ENCODE measurements around the gene MGMT. TPM values are rescaled to one million over a fixed set of nuclear protein-coding genes. Genes with fewer than 3 reads are reported as not detected.

The MGMT gene
- polyA plus RNA-seq, 4 donors, result 9.8 to 22.4 (median 17.9) TPM

- Histone ChIP-seq H3K27ac (ENCODE audit: low read depth in 1 of 3, low read length in 2 of 3) (no peak overlapping the region), H3K4me3 (ENCODE audit: low read depth in 1 of 3, low read length in 3 of 3) (no peak overlapping the region), H3K27me3 (ENCODE audit: control insufficient read depth in 3 of 3, insufficient read depth in 3 of 3, low read length in 3 of 3) (no peaks in the 10 kb centered on the region), H3K4me1 (ENCODE audit: control insufficient read depth in 3 of 3, insufficient read depth in 2 of 3, low read depth in 1 of 3, low read length in 2 of 3) (peaks cover 0 to 2% (median 0%) of the 10 kb centered on the region in 3 donors), H3K36me3 (ENCODE audit: control insufficient read depth in 3 of 3, insufficient read depth in 2 of 3, low read depth in 1 of 3, low read length in 3 of 3) (peaks cover 0 to 3% (median 0%) of the 10 kb centered on the region in 3 donors), H3K9me3 (ENCODE audit: control insufficient read depth in 2 of 2, insufficient read depth in 1 of 2, low read depth in 1 of 2, low read length in 1 of 2) (peaks cover 0 to 2% of the 10 kb centered on the region in 2 donors)
- DNase-seq, result no peak
- no peak for FAIRE-seq
- 95 to 98% (median 97%) methylated on average over 9 of the region's 9 CpGs for WGBS, 3 donors
Observed at GRCh38 chr10:129615381-129615780, 148.3 kb downstream of the MGMT start.

- H3K4me1 ChIP-seq (ENCODE audit: control insufficient read depth in 3 of 3, insufficient read depth in 2 of 3, low read depth in 1 of 3, low read length in 2 of 3), result peaks cover 0 to 2% (median 0%) of the 10 kb centered on the region in 3 donors
- DNase-seq (no peak), FAIRE-seq (no peak)
- WGBS, 3 donors, result 95 to 97% (median 97%) methylated on average over 14 of the region's 14 CpGs
- H3K27ac ChIP-seq (ENCODE audit: low read depth in 1 of 3, low read length in 2 of 3), result no peak overlapping the region
- H3K27me3 ChIP-seq (ENCODE audit: control insufficient read depth in 3 of 3, insufficient read depth in 3 of 3, low read length in 3 of 3), result no peaks in the 10 kb centered on the region
- no peak overlapping the region for H3K4me3 ChIP-seq (ENCODE audit: low read depth in 1 of 3, low read length in 3 of 3)
- peaks cover 0 to 2% of the 10 kb centered on the region in 2 donors for H3K9me3 ChIP-seq (ENCODE audit: control insufficient read depth in 2 of 2, insufficient read depth in 1 of 2, low read depth in 1 of 2, low read length in 1 of 2)
- H3K36me3 ChIP-seq (ENCODE audit: control insufficient read depth in 3 of 3, insufficient read depth in 2 of 3, low read depth in 1 of 3, low read length in 3 of 3), result peaks cover 0 to 3% (median 0%) of the 10 kb centered on the region in 3 donors
Observed at GRCh38 chr10:129615921-129616525, 149.0 kb downstream of the MGMT start.

- no peak for FAIRE-seq
- 82 to 94% (median 89%) methylated on average over 3 of the region's 3 CpGs for WGBS, 3 donors
- Histone ChIP-seq H3K9me3 (ENCODE audit: control insufficient read depth in 2 of 2, insufficient read depth in 1 of 2, low read depth in 1 of 2, low read length in 1 of 2) (peaks cover 0 to 2% of the 10 kb centered on the region in 2 donors), H3K27me3 (ENCODE audit: control insufficient read depth in 3 of 3, insufficient read depth in 3 of 3, low read length in 3 of 3) (no peaks in the 10 kb centered on the region), H3K4me3 (ENCODE audit: low read depth in 1 of 3, low read length in 3 of 3) (no peak overlapping the region), H3K27ac (ENCODE audit: low read depth in 1 of 3, low read length in 2 of 3) (no peak overlapping the region), H3K4me1 (ENCODE audit: control insufficient read depth in 3 of 3, insufficient read depth in 2 of 3, low read depth in 1 of 3, low read length in 2 of 3) (no peaks in the 10 kb centered on the region), H3K36me3 (ENCODE audit: control insufficient read depth in 3 of 3, insufficient read depth in 2 of 3, low read depth in 1 of 3, low read length in 3 of 3) (peaks cover 0 to 3% (median 0%) of the 10 kb centered on the region in 3 donors)
- no peak for DNase-seq
Observed at GRCh38 chr10:129617768-129618167, 150.7 kb downstream of the MGMT start.

GRCh38 chr10:129621062-129621461 lies 154.0 kb downstream of the MGMT start:
- WGBS, 3 donors, result 84 to 88% (median 87%) methylated on average over 7 of the region's 7 CpGs
- H3K4me1 ChIP-seq (ENCODE audit: control insufficient read depth in 3 of 3, insufficient read depth in 2 of 3, low read depth in 1 of 3, low read length in 2 of 3), result no peaks in the 10 kb centered on the region
- DNase-seq (no peak), FAIRE-seq (no peak)
- no peak overlapping the region for H3K4me3 ChIP-seq (ENCODE audit: low read depth in 1 of 3, low read length in 3 of 3)
- no peaks in the 10 kb centered on the region for H3K27me3 ChIP-seq (ENCODE audit: control insufficient read depth in 3 of 3, insufficient read depth in 3 of 3, low read length in 3 of 3)
- no peaks in the 10 kb centered on the region for H3K36me3 ChIP-seq (ENCODE audit: control insufficient read depth in 3 of 3, insufficient read depth in 2 of 3, low read depth in 1 of 3, low read length in 3 of 3)
- H3K27ac ChIP-seq (ENCODE audit: low read depth in 1 of 3, low read length in 2 of 3), result no peak overlapping the region
- peaks cover 0 to 2% of the 10 kb centered on the region in 2 donors for H3K9me3 ChIP-seq (ENCODE audit: control insufficient read depth in 2 of 2, insufficient read depth in 1 of 2, low read depth in 1 of 2, low read length in 1 of 2)

- H3K36me3 ChIP-seq (ENCODE audit: control insufficient read depth in 3 of 3, insufficient read depth in 2 of 3, low read depth in 1 of 3, low read length in 3 of 3), result no peaks in the 10 kb centered on the region
- no peaks in the 10 kb centered on the region for H3K4me1 ChIP-seq (ENCODE audit: control insufficient read depth in 3 of 3, insufficient read depth in 2 of 3, low read depth in 1 of 3, low read length in 2 of 3)
- H3K27ac ChIP-seq (ENCODE audit: low read depth in 1 of 3, low read length in 2 of 3), result no peak overlapping the region
- H3K4me3 ChIP-seq (ENCODE audit: low read depth in 1 of 3, low read length in 3 of 3), result no peak overlapping the region
- DNase-seq (peak in 1 of 2 donors; percentile 1), FAIRE-seq (no peak)
- peaks cover 0 to 2% of the 10 kb centered on the region in 2 donors for H3K9me3 ChIP-seq (ENCODE audit: control insufficient read depth in 2 of 2, insufficient read depth in 1 of 2, low read depth in 1 of 2, low read length in 1 of 2)
- no peaks in the 10 kb centered on the region for H3K27me3 ChIP-seq (ENCODE audit: control insufficient read depth in 3 of 3, insufficient read depth in 3 of 3, low read length in 3 of 3)
- WGBS, 3 donors, result 38 to 50% (median 48%) methylated on average over 2 of the region's 2 CpGs
Observed at GRCh38 chr10:129621693-129622092, 154.7 kb downstream of the MGMT start.

GRCh38 chr10:129622291-129622690 lies 155.2 kb downstream of the MGMT start:
- no peak for DNase-seq
- Histone ChIP-seq H3K36me3 (ENCODE audit: control insufficient read depth in 3 of 3, insufficient read depth in 2 of 3, low read depth in 1 of 3, low read length in 3 of 3) (no peaks in the 10 kb centered on the region), H3K4me1 (ENCODE audit: control insufficient read depth in 3 of 3, insufficient read depth in 2 of 3, low read depth in 1 of 3, low read length in 2 of 3) (peaks cover 0 to 1% (median 0%) of the 10 kb centered on the region in 3 donors), H3K9me3 (ENCODE audit: control insufficient read depth in 2 of 2, insufficient read depth in 1 of 2, low read depth in 1 of 2, low read length in 1 of 2) (peaks cover 0 to 2% of the 10 kb centered on the region in 2 donors), H3K4me3 (ENCODE audit: low read depth in 1 of 3, low read length in 3 of 3) (no peak overlapping the region), H3K27ac (ENCODE audit: low read depth in 1 of 3, low read length in 2 of 3) (no peak overlapping the region), H3K27me3 (ENCODE audit: control insufficient read depth in 3 of 3, insufficient read depth in 3 of 3, low read length in 3 of 3) (no peaks in the 10 kb centered on the region)
- WGBS, 3 donors, result 83 to 95% (median 88%) methylated on average over 3 of the region's 3 CpGs
- no peak for FAIRE-seq

GRCh38 chr10:129622736-129623135 lies 155.7 kb downstream of the MGMT start:
- Histone ChIP-seq H3K9me3 (ENCODE audit: control insufficient read depth in 2 of 2, insufficient read depth in 1 of 2, low read depth in 1 of 2, low read length in 1 of 2) (peaks cover 0 to under 1% of the 10 kb centered on the region in 2 donors), H3K4me3 (ENCODE audit: low read depth in 1 of 3, low read length in 3 of 3) (no peak overlapping the region), H3K36me3 (ENCODE audit: control insufficient read depth in 3 of 3, insufficient read depth in 2 of 3, low read depth in 1 of 3, low read length in 3 of 3) (no peaks in the 10 kb centered on the region), H3K4me1 (ENCODE audit: control insufficient read depth in 3 of 3, insufficient read depth in 2 of 3, low read depth in 1 of 3, low read length in 2 of 3) (peaks cover 0 to 2% (median 0%) of the 10 kb centered on the region in 3 donors), H3K27me3 (ENCODE audit: control insufficient read depth in 3 of 3, insufficient read depth in 3 of 3, low read length in 3 of 3) (no peaks in the 10 kb centered on the region), H3K27ac (ENCODE audit: low read depth in 1 of 3, low read length in 2 of 3) (no peak overlapping the region)
- 85 to 93% (median 92%) methylated on average over 9 of the region's 9 CpGs for WGBS, 3 donors
- no peak for FAIRE-seq
- DNase-seq, result no peak

GRCh38 chr10:129624526-129624925 lies 157.5 kb downstream of the MGMT start:
- H3K27me3 ChIP-seq (ENCODE audit: control insufficient read depth in 3 of 3, insufficient read depth in 3 of 3, low read length in 3 of 3), result no peaks in the 10 kb centered on the region
- DNase-seq, result no peak
- no peak for FAIRE-seq
- H3K9me3 ChIP-seq (ENCODE audit: control insufficient read depth in 2 of 2, insufficient read depth in 1 of 2, low read depth in 1 of 2, low read length in 1 of 2), result peaks cover 0 to 3% of the 10 kb centered on the region in 2 donors
- no peak overlapping the region for H3K4me3 ChIP-seq (ENCODE audit: low read depth in 1 of 3, low read length in 3 of 3)
- peaks cover 0 to 2% (median 0%) of the 10 kb centered on the region in 3 donors for H3K4me1 ChIP-seq (ENCODE audit: control insufficient read depth in 3 of 3, insufficient read depth in 2 of 3, low read depth in 1 of 3, low read length in 2 of 3)
- no peak overlapping the region for H3K27ac ChIP-seq (ENCODE audit: low read depth in 1 of 3, low read length in 2 of 3)
- 94 to 97% (median 96%) methylated on average over 11 of the region's 11 CpGs for WGBS, 3 donors
- no peaks in the 10 kb centered on the region for H3K36me3 ChIP-seq (ENCODE audit: control insufficient read depth in 3 of 3, insufficient read depth in 2 of 3, low read depth in 1 of 3, low read length in 3 of 3)

- Histone ChIP-seq H3K4me1 (ENCODE audit: control insufficient read depth in 3 of 3, insufficient read depth in 2 of 3, low read depth in 1 of 3, low read length in 2 of 3) (peaks cover 0 to 2% (median 0%) of the 10 kb centered on the region in 3 donors), H3K9me3 (ENCODE audit: control insufficient read depth in 2 of 2, insufficient read depth in 1 of 2, low read depth in 1 of 2, low read length in 1 of 2) (peaks cover 0 to 3% of the 10 kb centered on the region in 2 donors), H3K27me3 (ENCODE audit: control insufficient read depth in 3 of 3, insufficient read depth in 3 of 3, low read length in 3 of 3) (no peaks in the 10 kb centered on the region), H3K4me3 (ENCODE audit: low read depth in 1 of 3, low read length in 3 of 3) (no peak overlapping the region), H3K36me3 (ENCODE audit: control insufficient read depth in 3 of 3, insufficient read depth in 2 of 3, low read depth in 1 of 3, low read length in 3 of 3) (no peaks in the 10 kb centered on the region), H3K27ac (ENCODE audit: low read depth in 1 of 3, low read length in 2 of 3) (no peak overlapping the region)
- FAIRE-seq (no peak), DNase-seq (no peak)
- WGBS, 3 donors, result 92 to 97% (median 95%) methylated on average over 15 of the region's 15 CpGs
Observed at GRCh38 chr10:129626309-129626708, 159.3 kb downstream of the MGMT start.
